GM12874 (cell line): ENCODE data around the gene FSTL4.

Experiments
- CTCF ChIP-seq: IDR thresholded peaks from 2 replicates; pipeline ENCODE4 v1.5.1; 2011; ENCODE audit warnings: low read depth, mild to moderate bottlenecking, control low read depth, low read length, moderate library complexity; ENCODE audit not compliant: insufficient read depth

Gene FSTL4

GRCh38 chr5:133382661-133383579 lies 229.4 kb downstream of the FSTL4 start:
- TF ChIP-seq CTCF = no peak

GRCh38 chr5:133381571-133382365 lies 230.6 kb downstream of the FSTL4 start:
- TF ChIP-seq CTCF = no peak

GRCh38 chr5:133381041-133381440 lies 231.3 kb downstream of the FSTL4 start:
- no peak for TF ChIP-seq CTCF

GRCh38 chr5:133377736-133378135 lies 234.6 kb downstream of the FSTL4 start:
- no peak for TF ChIP-seq CTCF

GRCh38 chr5:133376986-133377385 lies 235.4 kb downstream of the FSTL4 start:
- no peak for TF ChIP-seq CTCF

- TF ChIP-seq CTCF = no peak
These were observed 239.0 kb downstream of the FSTL4 start for GRCh38 chr5:133373121-133373870.
